Transverse colon (tissue), 4 donors: ENCODE data around the gene RFTN1. TPM values are rescaled to one million over a fixed set of nuclear protein-coding genes. Genes with fewer than 3 reads are reported as not detected.

Experiments used
- DNase-seq: peaks from one replicate; pipeline ENCODE4 v3.0.0-alpha.2; 2019
- H3K27ac ChIP-seq, 4 donors: fragments of 200-600 bp; sonication (generic); 2 replicates each; pipeline ENCODE4 v1.5.1; 2016 to 2018; ENCODE audit warnings: inconsistent platforms in 4 of 4
- H3K27me3 ChIP-seq: fragments of 200-600 bp; sonication (generic); 2 replicates; pipeline ENCODE4 v1.5.1; 2017; ENCODE audit warnings: inconsistent platforms
- H3K36me3 ChIP-seq, 4 donors: fragments of 200-600 bp; sonication (generic); 2 replicates each; pipeline ENCODE4 v1.5.1; 2017 to 2019; ENCODE audit warnings: inconsistent platforms in 4 of 4
- H3K4me1 ChIP-seq, 4 donors: fragments of 200-600 bp; sonication (generic); 2 replicates each; pipeline ENCODE4 v1.5.1; 2017 to 2020; ENCODE audit warnings: inconsistent platforms in 4 of 4
- H3K4me3 ChIP-seq, 4 donors: fragments of 200-600 bp; sonication (generic); 1 replicate in 1 of 4; 2 replicates in 3 of 4; pipeline versions ENCODE4 v1.5.1 to v1.6.1; 2017 to 2019; ENCODE audit warnings: inconsistent platforms in 4 of 4
- H3K9me3 ChIP-seq, 2 donors: fragments of 200-600 bp; sonication (generic); 2 replicates each; pipeline ENCODE4 v1.5.1; 2017 to 2019; ENCODE audit warnings: inconsistent platforms in 2 of 2
- EP300 ChIP-seq: sonication (generic); formaldehyde crosslinking; IDR thresholded peaks from one replicate; pipeline ENCODE4 v1.6.1; 2017; ENCODE audit warnings: antibody characterized with exemption, low read depth
- POLR2A ChIP-seq: fragments of 450-650 bp; IDR thresholded peaks from one replicate; pipeline ENCODE4 v1.6.1; 2016; ENCODE audit warnings: antibody characterized with exemption, mild to moderate bottlenecking, moderate library complexity
- POLR2AphosphoS5 ChIP-seq, 3 donors: sonication (generic); formaldehyde crosslinking; IDR thresholded peaks; one replicate each; pipeline ENCODE4 v1.6.1; 2016; ENCODE audit warnings: antibody characterized with exemption in 3 of 3
- WGBS, 2 donors: methylation state at CpG; one replicate each; pipeline ENCODE4 v1.1.5; 2018; ENCODE audit warnings: low coverage in 1 of 2; 5-methylcytosine and 5-hydroxymethylcytosine counted together
- in situ Hi-C, 4 donors: fragments of 200-750 bp; cut with MboI; loops; one replicate each; pipeline versions ENCODE4 v1.15.0 to v1.15.1; 2017; ENCODE audit warnings: low sequenced_read_pairs in 3 of 4, low pct_ligation_motif_present in 1 of 4, low pct_unique_long_range_greater_than_20kb in 1 of 4
- intact Hi-C: fragments of 100-400 bp; cut with DNase I; formaldehyde crosslinking; loops from one replicate; pipeline ENCODE4 v1.15.1; 2023; ENCODE audit warnings: low total_unique reads
- total RNA-seq, 4 donors: library from RNA; depleted of rRNA; stranded (reverse); fragments of >200 nt; gene quantifications; one replicate each; pipeline ENCODE4 v1.1.0, GENCODE V29; 2016
- TF ChIP-seq, protein P1 (sequence below), 5 experiments: fragments of 200-600 bp in 3 of 5; fragments of 450-650 bp in 2 of 5; sonication (generic) in 3 of 5; IDR thresholded peaks; 1 replicate in 2 of 5; 2 replicates in 3 of 5; pipeline ENCODE4 v1.5.1; 2016 to 2017; ENCODE audit warnings: antibody characterized with exemption in 5 of 5, inconsistent platforms in 3 of 5, mild to moderate bottlenecking in 2 of 5, moderate library complexity in 1 of 5

Gene RFTN1
- total RNA-seq, 4 donors from 2014 or later, result 6.7 to 25.7 (median 15.7) TPM

- H3K9me3 ChIP-seq, result no peaks in the 10 kb centered on the region
- no peak for DNase-seq
- intact Hi-C loops, result no loop called here
- in situ Hi-C loops, result no loop called here
- H3K36me3 ChIP-seq, result no peaks in the 10 kb centered on the region
- no peak overlapping the region for H3K27ac ChIP-seq
- peaks cover 32% of the 10 kb centered on the region for H3K27me3 ChIP-seq
- TF ChIP-seq POLR2A (no peak), POLR2AphosphoS5 (IDR thresholded peaks at IDR 0.05) (no peak), EP300 (no peak)
- TF ChIP-seq, protein P1, sequence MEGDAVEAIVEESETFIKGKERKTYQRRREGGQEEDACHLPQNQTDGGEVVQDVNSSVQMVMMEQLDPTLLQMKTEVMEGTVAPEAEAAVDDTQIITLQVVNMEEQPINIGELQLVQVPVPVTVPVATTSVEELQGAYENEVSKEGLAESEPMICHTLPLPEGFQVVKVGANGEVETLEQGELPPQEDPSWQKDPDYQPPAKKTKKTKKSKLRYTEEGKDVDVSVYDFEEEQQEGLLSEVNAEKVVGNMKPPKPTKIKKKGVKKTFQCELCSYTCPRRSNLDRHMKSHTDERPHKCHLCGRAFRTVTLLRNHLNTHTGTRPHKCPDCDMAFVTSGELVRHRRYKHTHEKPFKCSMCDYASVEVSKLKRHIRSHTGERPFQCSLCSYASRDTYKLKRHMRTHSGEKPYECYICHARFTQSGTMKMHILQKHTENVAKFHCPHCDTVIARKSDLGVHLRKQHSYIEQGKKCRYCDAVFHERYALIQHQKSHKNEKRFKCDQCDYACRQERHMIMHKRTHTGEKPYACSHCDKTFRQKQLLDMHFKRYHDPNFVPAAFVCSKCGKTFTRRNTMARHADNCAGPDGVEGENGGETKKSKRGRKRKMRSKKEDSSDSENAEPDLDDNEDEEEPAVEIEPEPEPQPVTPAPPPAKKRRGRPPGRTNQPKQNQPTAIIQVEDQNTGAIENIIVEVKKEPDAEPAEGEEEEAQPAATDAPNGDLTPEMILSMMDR (IDR thresholded peaks at IDR 0.05), result no peak
- 62 to 100% methylated on average over 1 to 11 of the region's 11 CpGs for WGBS, 2 donors
- H3K4me1 ChIP-seq, result peaks cover 0 to 20% (median 3%) of the 10 kb centered on the region in 4 donors
- no peak overlapping the region for H3K4me3 ChIP-seq
These were observed 2.5 kb upstream of the RFTN1 start for GRCh38 chr3:16515885-16516420.

- in situ Hi-C loops, result no loop called here
- Histone ChIP-seq H3K36me3 (no peaks in the 10 kb centered on the region), H3K4me1 (peaks cover 0 to 20% (median 6%) of the 10 kb centered on the region in 4 donors), H3K27me3 (peaks cover 32% of the 10 kb centered on the region), H3K27ac (peak overlapping the region in 1 of 4 donors; percentile 75), H3K4me3 (no peak overlapping the region), H3K9me3 (no peaks in the 10 kb centered on the region)
- TF ChIP-seq, protein P1 (IDR thresholded peaks at IDR 0.05), result no peak
- no peak for TF ChIP-seq EP300
- TF ChIP-seq POLR2AphosphoS5 (IDR thresholded peaks at IDR 0.05), result no peak
- no peak for TF ChIP-seq POLR2A
- WGBS, 2 donors, result 66 to 68% methylated on average over 3 to 5 of the region's 5 CpGs
- intact Hi-C loops, result no loop called here
- DNase-seq, result no peak
These were observed 1.4 kb upstream of the RFTN1 start for GRCh38 chr3:16514755-16515353.

- Histone ChIP-seq H3K9me3 (no peaks in the 10 kb centered on the region), H3K4me3 (peak overlapping the region in 3 of 4 donors; percentile 45 to 62 (median 53)), H3K4me1 (peaks cover 0 to 20% (median 7%) of the 10 kb centered on the region in 4 donors), H3K36me3 (no peaks in the 10 kb centered on the region), H3K27me3 (peaks cover 32% of the 10 kb centered on the region), H3K27ac (peak overlapping the region; percentile 75 to 81 (median 78))
- in situ Hi-C loops, result no loop called here
- intact Hi-C loops, result no loop called here
- 29 to 56% methylated on average over 4 to 9 of the region's 9 CpGs for WGBS, 2 donors
- no peak for DNase-seq
- TF ChIP-seq POLR2A, result no peak
- TF ChIP-seq, protein P1 (IDR thresholded peaks at IDR 0.05), result no peak
- no peak for TF ChIP-seq EP300
- no peak for TF ChIP-seq POLR2AphosphoS5 (IDR thresholded peaks at IDR 0.05)
These were observed 662 bp upstream of the RFTN1 start for GRCh38 chr3:16514021-16514700.

DNA sequence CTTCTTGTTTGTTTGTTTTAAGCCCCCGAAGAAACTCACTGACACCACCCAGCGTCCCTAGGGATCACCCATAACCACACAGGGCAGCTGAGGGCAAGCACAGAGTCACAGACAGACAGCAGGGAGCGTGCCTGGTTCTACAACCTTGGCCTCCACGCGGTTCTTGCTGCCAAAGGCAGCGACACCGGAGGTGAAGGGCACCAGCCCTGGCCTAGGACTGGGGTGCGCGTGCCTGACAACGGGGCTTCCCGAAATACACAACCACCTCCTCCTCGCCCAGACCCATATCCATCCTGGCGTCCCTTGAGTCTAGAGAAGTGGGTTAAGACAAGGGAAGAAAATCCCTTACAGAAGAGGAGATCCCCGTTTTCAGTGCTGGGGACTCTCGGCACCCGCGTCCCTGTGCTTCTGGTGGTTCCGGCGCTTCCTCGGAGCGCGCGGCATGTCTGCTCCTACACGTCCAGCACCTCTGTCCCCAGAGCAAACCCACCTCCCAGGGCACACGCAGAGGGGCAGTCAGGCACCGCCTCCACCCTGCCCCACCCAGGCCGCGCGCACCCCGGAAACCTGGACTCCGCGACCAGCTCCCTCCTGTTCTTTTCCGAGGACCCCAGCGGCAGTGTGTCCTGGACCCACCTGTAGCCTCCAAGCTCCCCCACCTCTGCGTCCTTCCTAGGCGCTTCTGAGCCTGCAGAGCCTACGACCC lies 911 bp downstream of the RFTN1 start:
- Histone ChIP-seq H3K27me3 (peaks cover 32% of the 10 kb centered on the region), H3K9me3 (no peaks in the 10 kb centered on the region), H3K4me1 (peaks cover 0 to 25% (median 10%) of the 10 kb centered on the region in 4 donors), H3K27ac (peak overlapping the region; percentile 75 to 81 (median 78)), H3K36me3 (no peaks in the 10 kb centered on the region), H3K4me3 (peak overlapping the region; percentile 44 to 62 (median 49))
- in situ Hi-C loops, result no loop called here
- no peak for TF ChIP-seq POLR2A
- TF ChIP-seq, protein P1 (IDR thresholded peaks at IDR 0.05), result no peak
- no peak for TF ChIP-seq EP300
- TF ChIP-seq POLR2AphosphoS5 (IDR thresholded peaks at IDR 0.05), result no peak
- peak; percentile 29 for DNase-seq
- intact Hi-C loops, result no loop called here
- 7% methylated on average over 33 of the region's 37 CpGs; no CpG with 5 or more reads in 1 of the 2 donors for WGBS, 2 donors
